GM19023 (cell line): Measurements from ENCODE around the gene SWSAP1.
"Not testable (repeated sequence)": the region's sequence is repeated elsewhere in the genome, so short reads cannot be mapped to it uniquely, and the experiment has no call there.

Source experiments
- ATAC-seq: cut with Tn5 transposase; IDR thresholded peaks from one replicate; pipeline ENCODE4 v1.9.1; 2021; ENCODE audit warnings: mild to moderate bottlenecking, moderate library complexity; ENCODE audit not compliant: unreplicated experiment

SWSAP1 gene

GRCh38 chr19:11354102-11354501 is 20.4 kb upstream of the SWSAP1 start:
- ATAC-seq = not testable (repeated sequence)

- ATAC-seq = peak; percentile 72
These were observed 19.0 kb upstream of the SWSAP1 start, which contains the start of gene PLPPR2 for GRCh38 chr19:11355160-11356073. PLPPR2 (plus strand) TSS chr19:11355432; CDS start chr19:11357674, 2,242 bp downstream.

GRCh38 chr19:11356074-11356397 is 18.4 kb upstream of the SWSAP1 start:
- ATAC-seq = no peak

GRCh38 chr19:11356676-11357550 is 17.6 kb upstream of the SWSAP1 start:
- ATAC-seq = no peak

GRCh38 chr19:11359421-11359820 is 15.0 kb upstream of the SWSAP1 start:
- no peak for ATAC-seq

GRCh38 chr19:11361037-11361770 is 13.3 kb upstream of the SWSAP1 start:
- no peak for ATAC-seq

GRCh38 chr19:11361771-11362731 is 12.4 kb upstream of the SWSAP1 start:
- ATAC-seq = no peak

GRCh38 chr19:11363881-11364280 is 10.6 kb upstream of the SWSAP1 start:
- ATAC-seq = no peak

GRCh38 chr19:11364296-11364904 is 10.1 kb upstream of the SWSAP1 start:
- no peak for ATAC-seq

GRCh38 chr19:11364935-11365334 is 9.5 kb upstream of the SWSAP1 start:
- ATAC-seq = no peak

GRCh38 chr19:11365557-11366117 is 8.8 kb upstream of the SWSAP1 start:
- ATAC-seq = no peak

- ATAC-seq = no peak
These were observed 6.9 kb upstream of the SWSAP1 start for GRCh38 chr19:11367528-11367927.

- ATAC-seq = no peak
These were observed 3.7 kb upstream of the SWSAP1 start for GRCh38 chr19:11370744-11371143.

GRCh38 chr19:11373166-11373884 is 1.1 kb upstream of the SWSAP1 start:
- no peak for ATAC-seq

- ATAC-seq = no peak
These were observed 507 bp upstream of the SWSAP1 start for GRCh38 chr19:11373885-11374432.

- no peak for ATAC-seq
These were observed 880 bp downstream of the SWSAP1 start for GRCh38 chr19:11375143-11375948.

GRCh38 chr19:11377237-11377636 is 2.8 kb downstream of the SWSAP1 start:
- no peak for ATAC-seq
